Stimulated activated CD4-positive, alpha-beta T cell treated with anti-CD3 and anti-CD28 coated beads, Interleukin-15, amount 100 ng/mL, for 24 hours (primary cell): ENCODE data around the gene IGLL5.
"Not testable (repeated sequence)": the region's sequence is repeated elsewhere in the genome, so short reads cannot be mapped to it uniquely, and the experiment has no call there.

Experiments used
- DNase-seq: peaks from one replicate; pipeline ENCODE4 v3.0.0-alpha.2; 2020

Gene IGLL5

GRCh38 chr22:22902247-22903001, 14.8 kb downstream of the IGLL5 start:
- no peak for DNase-seq

GRCh38 chr22:22903355-22903777, 15.8 kb downstream of the IGLL5 start:
- DNase-seq, result no peak

- not testable (repeated sequence) for DNase-seq
These were observed 16.2 kb downstream of the IGLL5 start for GRCh38 chr22:22903781-22904192.

GRCh38 chr22:22904736-22905135, 17.1 kb downstream of the IGLL5 start:
- DNase-seq, result not testable (repeated sequence)

- DNase-seq, result not testable (repeated sequence)
These were observed 18.8 kb downstream of the IGLL5 start for GRCh38 chr22:22906391-22906790.

- DNase-seq, result no peak
These were observed 19.4 kb downstream of the IGLL5 start for GRCh38 chr22:22906907-22907550.

GRCh38 chr22:22907551-22908494, 20.2 kb downstream of the IGLL5 start:
- no peak for DNase-seq

- no peak for DNase-seq
These were observed 20.9 kb downstream of the IGLL5 start for GRCh38 chr22:22908495-22908861.

- DNase-seq, result no peak
These were observed 21.5 kb downstream of the IGLL5 start for GRCh38 chr22:22908941-22909604.

- no peak for DNase-seq
These were observed 22.1 kb downstream of the IGLL5 start for GRCh38 chr22:22909605-22910271.

- DNase-seq, result no peak
These were observed 22.9 kb downstream of the IGLL5 start for GRCh38 chr22:22910272-22911240.

- DNase-seq, result no peak
These were observed 23.9 kb downstream of the IGLL5 start for GRCh38 chr22:22911327-22912134.

- DNase-seq, result no peak
These were observed 24.7 kb downstream of the IGLL5 start for GRCh38 chr22:22912135-22912987.

- DNase-seq, result no peak
These were observed 25.3 kb downstream of the IGLL5 start for GRCh38 chr22:22912988-22913253.

GRCh38 chr22:22913989-22914388, 26.4 kb downstream of the IGLL5 start:
- DNase-seq, result no peak

- no peak for DNase-seq
These were observed 27.4 kb downstream of the IGLL5 start for GRCh38 chr22:22914726-22915669.

- no peak for DNase-seq
These were observed 28.0 kb downstream of the IGLL5 start for GRCh38 chr22:22915670-22916035.
